GM08714 (cell line): ENCODE data around the gene PLEKHM1.

Experiments
- H3K4me3 ChIP-seq: fragments of 200-500 bp; sonication (Bioruptor generic); 2 replicates; pipeline ENCODE4 v1.5.1; 2014; ENCODE audit warnings: mild to moderate bottlenecking, low read length, inconsistent platforms
- ZNF274 ChIP-seq: IDR thresholded peaks from 2 replicates; pipeline ENCODE4 v1.6.1; 2012; ENCODE audit warnings: mild to moderate bottlenecking, low read depth, low read length

Gene PLEKHM1

GRCh38 chr17:45414990-45415881, 75.3 kb downstream of the PLEKHM1 start:
- no peak for TF ChIP-seq ZNF274
- no peak overlapping the region for H3K4me3 ChIP-seq

- no peak for TF ChIP-seq ZNF274
- no peak overlapping the region for H3K4me3 ChIP-seq
Observed at GRCh38 chr17:45413498-45413923, 77.0 kb downstream of the PLEKHM1 start.

DNA sequence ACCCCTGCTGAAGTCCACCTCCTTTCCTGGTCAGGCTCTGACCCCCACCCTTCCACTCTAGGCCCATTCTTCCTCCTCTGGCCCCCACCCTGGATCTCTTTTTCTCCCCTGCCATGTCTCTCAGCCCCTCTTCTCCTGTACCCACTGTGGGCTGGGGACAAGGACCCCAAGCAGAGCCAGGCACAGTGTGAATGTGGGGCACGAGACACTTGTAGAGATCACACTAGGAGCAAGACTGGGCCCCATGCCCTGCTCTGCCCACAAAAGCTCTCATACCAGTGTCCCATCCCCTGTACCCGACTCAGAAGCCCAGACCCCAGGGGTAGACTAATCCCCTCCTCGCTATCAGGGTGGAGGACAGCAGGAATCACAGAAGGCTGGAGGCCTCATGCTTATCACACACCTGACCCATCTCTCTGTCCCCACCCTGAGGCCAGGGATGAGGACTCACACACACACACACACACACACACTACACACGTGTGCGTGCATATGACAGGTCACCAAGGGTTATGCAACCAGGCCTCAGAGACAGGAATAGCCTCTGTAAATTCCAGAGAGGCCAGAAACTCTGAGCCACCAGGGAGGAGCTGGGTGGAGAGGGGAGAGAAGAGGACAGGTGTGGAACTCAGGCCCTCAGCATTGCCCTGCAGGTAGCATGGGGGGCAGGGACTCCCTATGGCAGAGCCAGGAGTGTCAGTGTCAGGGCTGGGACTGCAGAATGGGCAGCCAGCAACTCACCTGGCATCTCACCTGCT, 79.0 kb downstream of the PLEKHM1 start:
- no peak overlapping the region for H3K4me3 ChIP-seq
- TF ChIP-seq ZNF274 = no peak

- H3K4me3 ChIP-seq = peak overlapping the region; percentile 82
- no peak for TF ChIP-seq ZNF274
Observed at GRCh38 chr17:45410144-45411091, 80.1 kb downstream of the PLEKHM1 start.

- TF ChIP-seq ZNF274 = no peak
- H3K4me3 ChIP-seq = peak overlapping the region; percentile 82
Observed at GRCh38 chr17:45409659-45410076, 80.9 kb downstream of the PLEKHM1 start.

- no peak for TF ChIP-seq ZNF274
- H3K4me3 ChIP-seq = peak overlapping the region; percentile 82; the same call in 1 of the 2 replicates
Observed at GRCh38 chr17:45408611-45409421, 81.7 kb downstream of the PLEKHM1 start.

GRCh38 chr17:45406107-45406506, 84.4 kb downstream of the PLEKHM1 start:
- TF ChIP-seq ZNF274 = no peak
- no peak overlapping the region for H3K4me3 ChIP-seq

DNA sequence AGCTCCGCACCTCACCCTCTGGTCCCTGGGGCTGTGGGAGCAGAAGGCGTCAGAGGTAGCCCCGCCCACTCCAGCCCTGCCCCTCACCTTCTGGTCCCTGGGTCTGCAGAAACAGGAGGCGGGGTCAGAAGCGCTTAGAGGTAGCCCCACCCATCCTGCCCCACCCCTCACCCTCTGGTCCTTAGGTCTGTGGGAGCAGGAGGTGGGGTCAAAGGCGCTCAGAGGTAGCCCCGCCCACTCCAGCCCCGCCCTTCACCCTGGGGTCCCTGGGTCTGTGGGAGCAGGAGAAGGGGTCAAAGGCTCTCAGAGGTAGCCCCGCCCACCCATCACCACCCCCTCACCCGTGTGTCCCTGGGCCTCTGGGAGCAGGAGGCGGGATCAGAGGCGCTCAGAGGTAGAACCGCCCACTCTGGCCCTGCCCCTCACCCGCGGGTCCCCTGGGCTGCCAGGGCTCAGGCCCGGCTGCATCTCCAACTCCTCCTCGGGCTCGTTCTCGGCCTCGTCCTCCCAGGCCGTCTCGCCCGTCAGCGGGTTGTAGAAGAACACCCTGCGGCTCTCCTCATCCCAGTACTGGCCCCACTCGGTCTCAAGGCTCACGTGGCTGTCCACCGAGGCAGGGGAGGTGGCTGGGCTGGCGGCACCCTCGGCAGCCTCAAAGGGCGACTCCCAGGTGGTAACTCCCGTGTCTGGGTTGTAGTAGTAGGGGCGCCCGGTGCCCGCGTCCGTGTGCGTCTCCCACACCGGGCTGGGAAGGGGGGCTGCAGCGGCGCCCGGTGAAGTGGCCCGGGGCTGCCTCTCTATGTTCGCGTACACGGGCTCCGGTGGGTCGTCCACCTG, 85.1 kb downstream of the PLEKHM1 start:
- no peak overlapping the region for H3K4me3 ChIP-seq
- no peak for TF ChIP-seq ZNF274

DNA sequence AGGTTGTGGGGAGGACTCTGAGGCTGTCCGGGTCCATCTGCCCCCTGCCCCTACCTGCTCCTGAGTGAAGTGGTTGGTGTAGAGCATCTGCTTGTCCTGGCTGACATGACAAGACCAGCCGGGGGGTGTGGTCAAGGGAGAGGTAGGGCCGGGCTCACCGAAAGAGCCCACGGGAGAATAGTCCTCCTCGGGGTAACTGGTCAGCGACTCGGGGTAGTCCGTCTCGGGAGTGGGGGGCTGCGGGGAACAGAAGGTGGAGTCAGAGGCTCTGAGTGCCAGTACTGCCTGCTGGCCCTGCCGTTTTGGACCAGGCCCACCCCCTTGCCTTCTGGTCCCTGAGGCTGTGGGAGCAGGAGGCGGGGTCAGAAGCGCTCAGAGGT, 85.7 kb downstream of the PLEKHM1 start:
- TF ChIP-seq ZNF274 = no peak
- H3K4me3 ChIP-seq = no peak overlapping the region

- no peak overlapping the region for H3K4me3 ChIP-seq
- TF ChIP-seq ZNF274 = no peak
Observed at GRCh38 chr17:45403906-45404490, 86.5 kb downstream of the PLEKHM1 start.

DNA sequence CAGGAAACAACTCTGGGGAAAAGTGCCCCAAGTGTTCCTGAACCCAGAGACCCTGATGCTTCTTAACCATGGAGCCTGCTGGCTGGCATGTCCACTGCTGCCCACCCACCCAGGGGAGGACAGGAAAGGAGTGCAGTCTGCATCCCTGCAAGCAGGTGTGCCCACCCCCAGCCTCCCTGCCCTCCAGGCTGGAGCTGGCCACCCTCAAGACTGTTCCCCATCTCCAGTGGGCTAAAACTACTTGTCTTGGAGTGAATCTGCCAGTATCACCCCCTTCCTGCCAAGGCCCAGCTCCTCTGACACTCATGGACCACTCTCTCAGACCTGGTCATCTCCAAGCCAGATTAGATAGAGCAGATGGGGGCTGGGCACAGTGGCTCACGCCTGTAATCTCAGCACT, 87.6 kb downstream of the PLEKHM1 start:
- no peak for TF ChIP-seq ZNF274
- H3K4me3 ChIP-seq = no peak overlapping the region

GRCh38 chr17:45398800-45399199, 91.7 kb downstream of the PLEKHM1 start:
- H3K4me3 ChIP-seq = no peak overlapping the region
- TF ChIP-seq ZNF274 = no peak

DNA sequence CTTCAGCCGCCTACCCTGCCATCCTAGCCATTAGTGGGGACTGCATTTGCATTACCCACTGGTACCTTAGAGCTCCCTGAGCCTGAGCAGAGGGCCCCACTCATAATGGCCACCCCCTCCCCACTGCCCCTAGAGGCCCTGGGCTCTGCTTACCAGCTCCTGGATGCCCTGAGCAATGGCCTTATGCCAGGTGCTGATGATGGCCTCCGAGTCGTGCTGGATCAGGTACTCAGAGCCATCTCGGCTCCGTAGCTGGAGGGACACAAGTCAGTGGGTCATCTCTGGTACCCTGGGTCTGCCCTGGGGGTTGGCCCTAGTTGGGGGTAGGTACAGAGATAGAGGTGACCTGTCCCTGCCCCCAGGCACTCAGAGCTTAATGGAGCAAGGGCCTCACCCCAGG, 92.7 kb downstream of the PLEKHM1 start:
- no peak overlapping the region for H3K4me3 ChIP-seq
- TF ChIP-seq ZNF274 = no peak
